H1 (cell line): Measurements from ENCODE around the gene GAK. TPM values are rescaled to one million over a fixed set of nuclear protein-coding genes. Genes with fewer than 3 reads are reported as not detected.

Experiments used
- RXRA ChIP-seq: IDR thresholded peaks from 2 replicates; pipeline ENCODE4 v1.6.1; 2011; ENCODE audit warnings: low read depth, mild to moderate bottlenecking, low read length, moderate library complexity; ENCODE audit not compliant: insufficient read depth
- SAP30 ChIP-seq: fragments of 300-600 bp; sonication (generic); IDR thresholded peaks from 2 replicates; pipeline ENCODE4 v1.7.1; 2012; ENCODE audit warnings: low read length, moderate library complexity, mild to moderate bottlenecking, inconsistent platforms; ENCODE audit not compliant: insufficient read depth, insufficient replicate concordance
- SIN3A ChIP-seq, 2 experiments: IDR thresholded peaks in 1 of 2; conservative IDR thresholded peaks in 1 of 2; 2 replicates each; pipeline ENCODE4 v1.6.1; 2011 to 2012; ENCODE audit warnings: low read length in 2 of 2, improper control_type of control experiment in 1 of 2, low read depth in 1 of 2, mild to moderate bottlenecking in 1 of 2
- polyA plus RNA-seq, 7 experiments: library from polyadenylated mRNA; depleted of rRNA in 3 of 7; stranded (reverse) in 5 of 7; unstranded in 2 of 7; fragments of >200 nt in 5 of 7; fragments of 200-250 nt in 2 of 7; gene quantifications; 1 replicate in 5 of 7; 2 replicates in 1 of 7; 4 replicates in 1 of 7; pipeline versions ENCODE4 v1.2.1 to v1.2.3, GENCODE V29; 2011 to 2013; ENCODE audit warnings: missing spikeins in 2 of 7, mixed read lengths in 2 of 7
- total RNA-seq: library from RNA; stranded (reverse); fragmentation: NEBNext Ultra II Directional; extraction: Animal tissue kit (Norgen Biotek cat#: 25700); gene quantifications from 2 replicates; pipeline ENCODE4 v1.2.1, GENCODE V29; 2021
- TF ChIP-seq, protein P1 (sequence below): IDR thresholded peaks from 2 replicates; pipeline ENCODE4 v1.6.1; 2012; ENCODE audit warnings: low read length, inconsistent platforms

Gene GAK
- total and polyA plus RNA-seq, 2 of the 8 experiments (the other 6 are each of a cell fraction or from before 2014, with no cell fraction given) = 31.5 to 70.8 TPM

DNA sequence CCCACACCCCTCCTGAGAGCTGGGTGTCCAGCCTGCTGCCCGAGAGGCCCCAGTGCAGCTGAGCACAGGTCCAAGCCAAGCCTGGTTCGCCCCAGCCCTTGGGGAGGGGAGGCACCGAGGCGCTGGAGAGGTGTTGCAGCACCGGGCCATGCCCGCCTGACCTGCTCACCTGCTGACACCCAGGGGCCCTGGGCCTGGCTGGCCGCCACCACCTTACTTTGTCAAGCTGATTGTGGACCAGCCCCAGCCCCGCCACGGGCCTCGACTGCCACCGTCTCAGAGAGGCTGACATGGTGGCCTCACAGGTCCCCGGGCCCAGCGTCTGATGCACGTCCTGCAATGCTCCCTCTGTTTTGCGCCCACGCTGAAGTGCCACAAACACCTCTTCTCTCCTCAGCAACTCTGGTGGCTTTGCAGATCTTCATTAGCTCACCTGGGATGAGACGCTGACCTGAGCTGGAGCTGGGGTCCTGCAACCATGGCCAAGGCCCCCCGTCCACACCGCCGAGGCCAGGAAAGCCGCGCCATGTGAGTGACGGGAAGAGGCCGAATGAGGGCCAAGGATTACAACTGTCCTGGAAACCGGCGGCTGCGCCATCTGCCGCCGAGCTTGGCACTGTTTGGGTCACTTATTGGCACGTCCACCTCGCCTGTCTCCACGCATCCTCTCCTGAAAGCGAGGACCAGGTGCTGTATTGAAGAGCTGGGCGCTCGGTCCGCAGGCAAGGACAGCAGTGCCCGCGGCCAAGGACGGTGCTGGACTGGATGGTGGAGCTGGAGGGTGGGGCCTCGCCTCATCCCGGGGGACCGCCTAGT, 113.8 kb downstream of the GAK start (continued):
- TF ChIP-seq, protein P1, sequence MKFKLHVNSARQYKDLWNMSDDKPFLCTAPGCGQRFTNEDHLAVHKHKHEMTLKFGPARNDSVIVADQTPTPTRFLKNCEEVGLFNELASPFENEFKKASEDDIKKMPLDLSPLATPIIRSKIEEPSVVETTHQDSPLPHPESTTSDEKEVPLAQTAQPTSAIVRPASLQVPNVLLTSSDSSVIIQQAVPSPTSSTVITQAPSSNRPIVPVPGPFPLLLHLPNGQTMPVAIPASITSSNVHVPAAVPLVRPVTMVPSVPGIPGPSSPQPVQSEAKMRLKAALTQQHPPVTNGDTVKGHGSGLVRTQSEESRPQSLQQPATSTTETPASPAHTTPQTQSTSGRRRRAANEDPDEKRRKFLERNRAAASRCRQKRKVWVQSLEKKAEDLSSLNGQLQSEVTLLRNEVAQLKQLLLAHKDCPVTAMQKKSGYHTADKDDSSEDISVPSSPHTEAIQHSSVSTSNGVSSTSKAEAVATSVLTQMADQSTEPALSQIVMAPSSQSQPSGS = no peak
- TF ChIP-seq SIN3A (conservative IDR thresholded peaks at IDR 0.05 in 1 of 2, IDR thresholded peaks at IDR 0.05 in 1 of 2; ENCODE audit: low read depth in 1 of 2, low read length in 2 of 2) (no peak), SAP30 (no peak), RXRA (no peak)
